Myocyte (in vitro differentiated cells): ENCODE measurements around the gene P2RX3. TPM values are rescaled to one million over a fixed set of nuclear protein-coding genes. Genes with fewer than 3 reads are reported as not detected.
"Not testable (repeated sequence)": the region's sequence is repeated elsewhere in the genome, so short reads cannot be mapped to it uniquely, and the experiment has no call there.

Experiments used
- DNase-seq: peaks from one replicate; pipeline ENCODE4 v3.0.0-alpha.2; 2012; ENCODE audit warnings: low read depth
- total RNA-seq: library from RNA; depleted of rRNA; stranded (reverse); fragments of >200 nt; gene quantifications from 2 replicates; pipeline ENCODE4 v1.2.3, GENCODE V29; 2014

P2RX3 gene
- total RNA-seq, 1 donor from 2014 or later, result not detected

GRCh38 chr11:57324154-57324885 lies 13.8 kb upstream of the P2RX3 start:
- peak; percentile 45 for DNase-seq

- DNase-seq, result peak; percentile 98
These were observed 13.0 kb upstream of the P2RX3 start, which contains the start of gene TNKS1BP1 for GRCh38 chr11:57324886-57325734. Gene TNKS1BP1 (minus strand): TSS chr11:57324952. CDS start chr11:57321885, 3,067 bp downstream.

GRCh38 chr11:57325735-57326048 lies 12.5 kb upstream of the P2RX3 start:
- no peak for DNase-seq

GRCh38 chr11:57327721-57328120 lies 10.4 kb upstream of the P2RX3 start:
- no peak for DNase-seq

GRCh38 chr11:57330029-57330428 lies 8.1 kb upstream of the P2RX3 start:
- DNase-seq, result no peak

GRCh38 chr11:57331720-57332119 lies 6.4 kb upstream of the P2RX3 start:
- no peak for DNase-seq

- DNase-seq, result no peak
These were observed 5.3 kb upstream of the P2RX3 start for GRCh38 chr11:57332694-57333440.

- DNase-seq, result no peak
These were observed 3.2 kb upstream of the P2RX3 start for GRCh38 chr11:57335023-57335342.

- peak; percentile 92 for DNase-seq
These were observed 2.6 kb upstream of the P2RX3 start, which contains the start of gene SSRP1 for GRCh38 chr11:57335343-57336110. Gene SSRP1 (minus strand): TSS chr11:57335892. CDS start chr11:57335121, 771 bp downstream.

GRCh38 chr11:57336111-57336666 lies 2.0 kb upstream of the P2RX3 start:
- no peak for DNase-seq

- DNase-seq, result not testable (repeated sequence)
These were observed 1.3 kb upstream of the P2RX3 start for GRCh38 chr11:57336856-57337255.

GRCh38 chr11:57339328-57339727 lies 1.2 kb downstream of the P2RX3 start:
- DNase-seq, result no peak

- peak; percentile 35 for DNase-seq
These were observed 2.0 kb downstream of the P2RX3 start for GRCh38 chr11:57340039-57340615.

- peak; percentile 32 for DNase-seq
These were observed 3.2 kb downstream of the P2RX3 start for GRCh38 chr11:57341250-57341808.

- no peak for DNase-seq
These were observed 4.5 kb downstream of the P2RX3 start for GRCh38 chr11:57342702-57343101.

GRCh38 chr11:57343825-57344224 lies 5.7 kb downstream of the P2RX3 start:
- DNase-seq, result no peak

- no peak for DNase-seq
These were observed 6.7 kb downstream of the P2RX3 start for GRCh38 chr11:57344826-57345225.

GRCh38 chr11:57345555-57346211 lies 7.5 kb downstream of the P2RX3 start:
- peak; percentile 71 for DNase-seq

GRCh38 chr11:57347336-57347735 lies 9.2 kb downstream of the P2RX3 start:
- no peak for DNase-seq
